ENCODE data around the gene BNC2.

The BNC2 gene

DNA sequence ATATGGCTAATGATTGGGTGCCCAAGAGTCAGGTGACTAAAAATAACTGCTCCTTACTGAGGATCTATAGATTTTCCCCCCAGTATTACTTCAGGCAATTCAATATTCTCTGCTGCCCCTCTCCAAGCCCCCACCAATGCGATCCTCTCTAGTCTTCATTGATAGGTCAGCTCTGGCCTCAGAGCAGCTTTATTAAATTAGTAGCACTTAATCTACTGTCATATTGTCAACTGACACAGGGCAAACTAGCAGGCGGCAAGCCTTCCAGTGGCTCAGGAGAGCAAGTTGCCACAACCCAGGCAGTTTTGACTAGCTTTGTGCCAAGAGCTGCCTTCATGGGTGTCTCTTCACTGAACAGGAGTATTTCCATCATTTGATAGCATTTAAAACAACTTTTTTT lies 462.9 kb downstream of the BNC2 start:
- TF ChIP-seq, protein P1, sequence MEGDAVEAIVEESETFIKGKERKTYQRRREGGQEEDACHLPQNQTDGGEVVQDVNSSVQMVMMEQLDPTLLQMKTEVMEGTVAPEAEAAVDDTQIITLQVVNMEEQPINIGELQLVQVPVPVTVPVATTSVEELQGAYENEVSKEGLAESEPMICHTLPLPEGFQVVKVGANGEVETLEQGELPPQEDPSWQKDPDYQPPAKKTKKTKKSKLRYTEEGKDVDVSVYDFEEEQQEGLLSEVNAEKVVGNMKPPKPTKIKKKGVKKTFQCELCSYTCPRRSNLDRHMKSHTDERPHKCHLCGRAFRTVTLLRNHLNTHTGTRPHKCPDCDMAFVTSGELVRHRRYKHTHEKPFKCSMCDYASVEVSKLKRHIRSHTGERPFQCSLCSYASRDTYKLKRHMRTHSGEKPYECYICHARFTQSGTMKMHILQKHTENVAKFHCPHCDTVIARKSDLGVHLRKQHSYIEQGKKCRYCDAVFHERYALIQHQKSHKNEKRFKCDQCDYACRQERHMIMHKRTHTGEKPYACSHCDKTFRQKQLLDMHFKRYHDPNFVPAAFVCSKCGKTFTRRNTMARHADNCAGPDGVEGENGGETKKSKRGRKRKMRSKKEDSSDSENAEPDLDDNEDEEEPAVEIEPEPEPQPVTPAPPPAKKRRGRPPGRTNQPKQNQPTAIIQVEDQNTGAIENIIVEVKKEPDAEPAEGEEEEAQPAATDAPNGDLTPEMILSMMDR (IDR thresholded peaks at IDR 0.05; ENCODE audit: low read depth, low read length): no peak
- H3K4me3 ChIP-seq (replicated peaks in 1 of 2; ENCODE audit: low read depth in 2 of 2, low read length in 2 of 2): no peak overlapping the region
- DNase-seq (ENCODE audit: low read depth in 2 of 2): no peak

DNA sequence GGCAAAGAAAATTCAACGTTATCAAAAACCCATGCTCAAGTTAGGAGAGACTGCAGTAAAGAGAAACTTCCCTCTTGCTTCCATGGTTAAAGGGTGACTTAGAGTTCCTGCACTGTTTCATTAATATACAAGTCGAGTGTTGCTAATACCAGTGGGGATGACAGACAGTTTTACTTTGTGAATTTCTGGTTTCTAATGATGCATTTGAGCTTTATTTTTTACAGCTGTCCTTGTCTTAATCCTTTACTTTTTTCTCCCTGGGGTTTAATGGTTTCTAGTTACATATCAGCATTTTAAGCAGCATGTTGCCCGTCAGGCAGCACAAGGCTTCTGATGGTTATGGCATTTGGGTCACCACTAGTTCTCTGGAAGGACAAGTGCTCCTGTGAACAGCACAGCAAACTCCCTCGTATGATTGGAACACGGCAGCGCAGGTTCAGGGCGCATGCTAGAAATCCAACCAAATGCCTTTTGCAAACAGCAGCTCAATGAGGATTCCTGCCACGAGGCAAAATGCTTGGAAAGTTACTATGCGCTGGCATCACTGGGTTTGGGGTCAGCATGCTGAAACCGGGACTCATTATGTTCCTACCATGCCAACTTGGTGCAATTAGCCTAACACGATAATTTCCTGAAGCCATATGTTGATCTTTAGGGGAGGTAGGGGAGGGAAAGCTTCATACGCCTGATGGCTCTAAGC lies 463.8 kb downstream of the BNC2 start:
- DNase-seq (ENCODE audit: low read depth in 2 of 2): no peak
- H3K4me3 ChIP-seq (replicated peaks in 1 of 2; ENCODE audit: low read depth in 2 of 2, low read length in 2 of 2): no peak overlapping the region
- TF ChIP-seq, protein P1 (IDR thresholded peaks at IDR 0.05; ENCODE audit: low read depth, low read length): no peak

DNA sequence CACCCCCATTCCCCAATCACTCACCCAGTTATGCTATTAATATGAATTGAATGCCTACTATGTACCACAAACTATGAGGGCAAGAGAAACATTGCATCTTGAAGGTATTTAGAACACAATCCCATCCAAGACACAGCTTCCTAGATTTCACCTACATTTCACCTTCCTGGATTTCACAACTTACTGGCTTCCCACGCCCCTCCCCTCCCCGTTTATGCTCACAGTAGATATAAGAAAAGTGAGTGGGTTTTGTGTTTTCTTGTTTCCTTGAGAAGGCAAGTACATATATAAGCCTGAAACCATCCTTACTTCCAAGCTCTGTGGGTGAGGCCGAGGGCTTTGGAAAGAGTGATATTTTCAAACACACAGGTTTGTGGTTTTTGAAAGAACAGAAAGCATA lies 465.0 kb downstream of the BNC2 start:
- DNase-seq (ENCODE audit: low read depth in 2 of 2): no peak
- TF ChIP-seq, protein P1 (IDR thresholded peaks at IDR 0.05; ENCODE audit: low read depth, low read length): no peak
- no peak overlapping the region for H3K4me3 ChIP-seq (replicated peaks in 1 of 2; ENCODE audit: low read depth in 2 of 2, low read length in 2 of 2)

DNA sequence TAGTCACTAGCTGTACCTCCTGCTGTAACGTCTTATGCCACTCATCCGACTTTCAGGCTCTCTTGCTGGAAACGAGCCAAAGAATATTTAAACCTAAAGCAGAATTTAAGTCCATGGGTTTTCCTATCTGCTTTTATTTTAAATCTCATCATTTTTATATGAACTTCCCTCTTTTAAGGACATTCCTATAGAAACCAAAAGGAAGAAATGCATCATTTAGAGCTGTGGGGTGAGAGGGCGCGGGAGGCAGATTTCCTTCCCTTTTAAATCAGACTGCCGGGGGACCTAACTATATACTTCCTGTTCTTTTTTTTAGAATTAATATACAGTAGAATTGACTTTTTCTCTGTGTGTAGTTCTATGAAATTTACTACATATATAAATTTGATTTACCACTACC lies 468.8 kb downstream of the BNC2 start:
- H3K4me3 ChIP-seq (replicated peaks in 1 of 2; ENCODE audit: low read depth in 2 of 2, low read length in 2 of 2): no peak overlapping the region
- TF ChIP-seq, protein P1 (IDR thresholded peaks at IDR 0.05; ENCODE audit: low read depth, low read length): no peak
- no peak for DNase-seq (ENCODE audit: low read depth in 2 of 2)

DNA sequence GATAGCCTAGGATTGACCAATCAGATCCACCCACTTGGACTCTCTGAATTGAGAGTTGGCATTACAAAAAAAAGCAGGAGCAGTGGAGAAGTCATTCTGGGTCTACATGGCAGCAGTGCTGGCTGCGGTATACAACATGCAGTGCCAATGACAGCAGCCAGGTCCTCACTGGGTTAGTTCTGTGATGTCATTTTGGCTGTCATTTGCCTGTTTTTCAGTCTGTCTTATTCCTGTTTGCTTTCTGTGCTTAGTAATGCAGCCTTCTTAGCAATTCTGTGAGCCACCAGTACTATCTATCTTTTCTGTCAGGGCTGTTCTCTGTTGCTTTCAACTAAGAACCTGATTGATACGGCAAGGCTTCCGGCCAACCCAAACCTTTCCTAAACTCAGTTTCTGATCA lies 471.8 kb downstream of the BNC2 start:
- TF ChIP-seq, protein P1 (IDR thresholded peaks at IDR 0.05; ENCODE audit: low read depth, low read length): no peak
- no peak for DNase-seq (ENCODE audit: low read depth in 2 of 2)
- H3K4me3 ChIP-seq (replicated peaks in 1 of 2; ENCODE audit: low read depth in 2 of 2, low read length in 2 of 2): no peak overlapping the region

DNA sequence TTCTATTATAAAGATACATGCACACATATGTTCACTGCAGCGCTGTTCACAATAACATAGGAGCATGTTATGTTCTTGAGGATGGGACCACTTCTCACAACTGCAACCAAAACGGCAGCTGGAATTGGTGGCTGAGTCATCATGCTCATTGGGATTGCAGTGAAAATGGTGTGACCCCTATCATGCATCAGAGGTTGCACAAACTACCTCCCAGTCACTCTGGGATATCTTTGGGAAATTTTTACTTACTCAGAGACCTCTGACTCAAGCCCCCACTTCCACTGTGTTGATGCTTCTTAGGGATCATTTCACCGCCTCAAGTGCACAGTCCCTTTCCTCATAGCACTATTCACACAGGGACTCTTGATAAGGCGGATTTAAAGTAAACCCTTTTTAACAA lies 474.1 kb downstream of the BNC2 start:
- TF ChIP-seq, protein P1 (IDR thresholded peaks at IDR 0.05; ENCODE audit: low read depth, low read length): no peak
- peak; percentile 30 to 56 for DNase-seq (ENCODE audit: low read depth in 2 of 2)
- H3K4me3 ChIP-seq (replicated peaks in 1 of 2; ENCODE audit: low read depth in 2 of 2, low read length in 2 of 2): no peak overlapping the region

DNA sequence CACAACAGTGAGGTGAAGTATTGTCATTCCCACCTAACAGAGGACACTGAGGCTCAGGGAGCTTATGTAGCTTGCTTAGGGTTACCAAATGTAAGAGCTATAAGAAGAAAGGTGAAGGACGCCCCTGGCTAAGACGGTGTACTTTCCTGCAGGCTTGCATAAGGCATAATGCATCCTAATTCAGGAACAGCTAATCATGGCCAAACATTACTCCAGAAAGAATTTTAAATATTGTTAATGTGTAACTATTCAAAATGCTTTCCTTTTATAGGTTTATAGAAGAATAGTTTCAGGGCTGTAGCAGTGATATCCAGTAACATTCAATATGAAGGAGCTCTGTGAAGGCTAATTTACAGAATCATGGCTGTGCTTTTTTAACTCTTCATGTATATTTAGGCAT lies 479.1 kb downstream of the BNC2 start:
- no peak overlapping the region for H3K4me3 ChIP-seq (replicated peaks in 1 of 2; ENCODE audit: low read depth in 2 of 2, low read length in 2 of 2)
- TF ChIP-seq, protein P1 (IDR thresholded peaks at IDR 0.05; ENCODE audit: low read depth, low read length): no peak
- no peak for DNase-seq (ENCODE audit: low read depth in 2 of 2)
